HCT116 (cell line): ENCODE results near the gene DNM1. TPM values are rescaled to one million over a fixed set of nuclear protein-coding genes. Genes with fewer than 3 reads are reported as not detected.

Experiments used
- ATAC-seq: fragments of 200-7000 bp; cut with Tn5 transposase; 2 replicates; pipeline ENCODE4 v1.9.1; 2020; ENCODE audit warnings: mild to moderate bottlenecking, moderate library complexity
- BruUV-seq: library from RNA; stranded (reverse); fragments of 400-500 nt; replicated peaks from 2 replicates; lab custom pipeline; 2021; lab: Mats Ljungman, UMichigan
- CTCF ChIA-PET: fragments of 300-600 bp; sonication (Branson Sonifier 250); formaldehyde crosslinking; loops from one replicate; lab custom pipeline; 2021; ENCODE audit warnings: antibody characterized with exemption; lab: Charles Lee
- POLR2A ChIA-PET: fragments of 300-600, 350-600 bp; sonication (Branson Sonifier 250); formaldehyde crosslinking; loops from one replicate; lab custom pipeline; 2021; ENCODE audit warnings: antibody characterized with exemption; lab: Charles Lee
- RAD21 ChIA-PET, 2 experiments: fragments of 300-600 bp; sonication (Branson Sonifier 250); formaldehyde crosslinking; loops; one replicate each; lab custom pipeline; 2023; ENCODE audit warnings: low total read pairs in 2 of 2; ENCODE audit not compliant: uncharacterized antibody in 2 of 2, unreplicated experiment in 2 of 2, low non-redundant PET in 1 of 2; lab: Charles Lee
- DNase-seq: peaks from one replicate; pipeline ENCODE4 v3.0.0-alpha.2; 2010; ENCODE audit warnings: low read depth, low spot score
- H2AFZ ChIP-seq: fragments of 200-600 bp; shearing (Covaris generic), sonication (generic); 2 replicates; pipeline ENCODE4 v1.6.1; 2017; ENCODE audit warnings: low read depth, mixed run types, mixed read lengths, antibody characterized with exemption, low read length; ENCODE audit not compliant: poor library complexity, severe bottlenecking
- H3K27ac ChIP-seq: 2 replicates; pipeline ENCODE4 v1.5.1; 2012; ENCODE audit warnings: low read depth, low read length
- H3K27me3 ChIP-seq: fragments of 200-600 bp; sonication (generic); 2 replicates; pipeline ENCODE4 v1.6.1; 2016; ENCODE audit warnings: mixed run types, low read length, mixed read lengths; ENCODE audit not compliant: insufficient read depth
- H3K36me3 ChIP-seq, 2 experiments: fragments of 200-500 bp in 1 of 2; fragments of 200-600 bp in 1 of 2; sonication (Bioruptor generic) in 1 of 2; sonication (generic) in 1 of 2; 2 replicates each; pipeline versions ENCODE4 v1.5.1 to v1.6.1; 2014 to 2016; ENCODE audit warnings: low read length in 2 of 2, inconsistent platforms in 1 of 2, mixed read lengths in 1 of 2, mixed run types in 1 of 2; ENCODE audit not compliant: insufficient read depth in 2 of 2, control insufficient read depth in 1 of 2
- H3K4me1 ChIP-seq, 2 experiments: fragments of 200-600 bp in 1 of 2; sonication (generic) in 1 of 2; 2 replicates each; pipeline versions ENCODE4 v1.5.1 to v1.6.1; 2012 to 2017; ENCODE audit warnings: low read length in 2 of 2, inconsistent platforms in 1 of 2, mild to moderate bottlenecking in 1 of 2, mixed read lengths in 1 of 2, mixed run types in 1 of 2, moderate library complexity in 1 of 2; ENCODE audit not compliant: insufficient read depth in 2 of 2, control insufficient read depth in 1 of 2
- H3K4me2 ChIP-seq: fragments of 200-600 bp; sonication (generic); 2 replicates; pipeline ENCODE4 v1.6.1; 2017; ENCODE audit warnings: mixed run types, low read length, mixed read lengths
- H3K4me3 ChIP-seq, 2 experiments: fragments of 200-600 bp in 1 of 2; sonication (generic) in 1 of 2; replicated peaks in 1 of 2; 2 replicates each; pipeline ENCODE4 v1.5.1; 2011 to 2016; ENCODE audit warnings: low read length in 2 of 2, control low read depth in 1 of 2, low read depth in 1 of 2, mild to moderate bottlenecking in 1 of 2, mixed read lengths in 1 of 2, mixed run types in 1 of 2
- H3K79me2 ChIP-seq: fragments of 200-600 bp; sonication (generic); 2 replicates; pipeline ENCODE4 v1.6.1; 2017; ENCODE audit warnings: mild to moderate bottlenecking, mixed run types, low read length, moderate library complexity, mixed read lengths; ENCODE audit not compliant: insufficient read depth
- H3K9ac ChIP-seq: fragments of 200-600 bp; sonication (generic); 2 replicates; pipeline ENCODE4 v1.6.1; 2016; ENCODE audit warnings: low read length, mixed read lengths
- H3K9me2 ChIP-seq: fragments of 200-600 bp; sonication (generic), shearing (Covaris generic); 2 replicates; pipeline ENCODE4 v1.6.1; 2017; ENCODE audit warnings: mixed run types, mild to moderate bottlenecking, moderate library complexity; ENCODE audit not compliant: insufficient read depth
- H3K9me3 ChIP-seq, 2 experiments: fragments of 200-500 bp in 1 of 2; fragments of 200-600 bp in 1 of 2; sonication (Bioruptor generic) in 1 of 2; sonication (generic) in 1 of 2; 2 replicates each; pipeline ENCODE4 v1.6.1; 2014 to 2017; ENCODE audit warnings: low read length in 2 of 2, mixed read lengths in 2 of 2, inconsistent platforms in 1 of 2, low read depth in 1 of 2, mild to moderate bottlenecking in 1 of 2, mixed run types in 1 of 2, moderate library complexity in 1 of 2; ENCODE audit not compliant: control insufficient read depth in 1 of 2, insufficient read depth in 1 of 2
- H4K20me1 ChIP-seq: fragments of 200-600 bp; sonication (generic), shearing (Covaris generic); 2 replicates; pipeline ENCODE4 v1.6.1; 2017; ENCODE audit warnings: mixed run types, mild to moderate bottlenecking, moderate library complexity; ENCODE audit not compliant: insufficient read depth
- ATF3 ChIP-seq: IDR thresholded peaks from 2 replicates; pipeline ENCODE4 v1.6.1; 2012
- CBX3 ChIP-seq: IDR thresholded peaks from 2 replicates; pipeline ENCODE4 v1.6.1; 2012; ENCODE audit warnings: low read depth
- POLR2A ChIP-seq: IDR thresholded peaks from 2 replicates; pipeline ENCODE4 v1.7.0; 2011; ENCODE audit warnings: borderline replicate concordance; ENCODE audit not compliant: insufficient read depth, insufficient read length; ENCODE audit errors: extremely low read depth
- SP1 ChIP-seq: IDR thresholded peaks from 2 replicates; pipeline ENCODE4 v1.6.1; 2012; ENCODE audit warnings: low read depth
- TCF7L2 ChIP-seq: IDR thresholded peaks from 2 replicates; pipeline ENCODE4 v1.7.0; 2011; ENCODE audit warnings: borderline replicate concordance, inconsistent platforms; ENCODE audit not compliant: insufficient read depth, insufficient read length; ENCODE audit errors: extremely low read depth
- ZBTB33 ChIP-seq: IDR thresholded peaks from 2 replicates; pipeline ENCODE4 v1.6.1; 2011; ENCODE audit warnings: mild to moderate bottlenecking, low read length, moderate library complexity; ENCODE audit not compliant: insufficient replicate concordance; ENCODE audit errors: extremely low read depth
- ZFX ChIP-seq: fragments of 450-650 bp; IDR thresholded peaks from 2 replicates; pipeline ENCODE4 v1.6.1; 2017
- ZNF274 ChIP-seq: fragments of 200-500 bp; sonication (Bioruptor generic); IDR thresholded peaks from 2 replicates; pipeline ENCODE4 v1.6.1; 2014; ENCODE audit warnings: mild to moderate bottlenecking, low read depth, low read length, inconsistent platforms
- intact Hi-C: fragments of 100-400 bp; cut with micrococcal nuclease; formaldehyde crosslinking; loops from 2 replicates; pipeline ENCODE4 v1.10.0; 2022
- total RNA-seq: library from RNA; stranded (reverse); gene quantifications from one replicate; pipeline ENCODE4 v1.2.1, GENCODE V29; 2021; ENCODE audit not compliant: unreplicated experiment

The DNM1 gene
- total RNA-seq, 1 experiment from 2014 or later: 12.0 TPM

- ATAC-seq (no peak), DNase-seq (no peak)
- H3K79me2 ChIP-seq: no peaks in the 10 kb centered on the region
- no peaks in the 10 kb centered on the region for H3K27me3 ChIP-seq
- no peak for TF ChIP-seq CBX3
- TF ChIP-seq TCF7L2: no peak
- no peak for TF ChIP-seq SP1
- TF ChIP-seq ATF3: no peak
- TF ChIP-seq ZFX: no peak
- TF ChIP-seq ZNF274: no peak
- no peak for TF ChIP-seq POLR2A
- no peak for TF ChIP-seq ZBTB33
- H3K9me2 ChIP-seq: no peaks in the 10 kb centered on the region
- intact Hi-C loops: no loop called here
- H3K36me3 ChIP-seq: no peaks in the 10 kb centered on the region
- ChIA-PET POLR2A (no interaction called here), RAD21 (no interaction called here), CTCF (no interaction called here)
- no peak overlapping the region for H2AFZ ChIP-seq
- H3K9ac ChIP-seq: no peak overlapping the region
- H3K4me2 ChIP-seq: peak overlapping the region; percentile 64; the same call in 1 of the 2 replicates
- H3K27ac ChIP-seq: 0 out of 2 replicates have a peak overlapping the region, but pooled peaks have one; percentile 45
- no peak overlapping the region for H3K4me3 ChIP-seq
- no peaks in the 10 kb centered on the region for H4K20me1 ChIP-seq
- no peaks in the 10 kb centered on the region for H3K9me3 ChIP-seq
- no TSS peak for BruUV-seq
- H3K4me1 ChIP-seq: peaks cover 16 to 49% of the 10 kb centered on the region in 2 experiments
These were observed 10.7 kb downstream of the DNM1 start for GRCh38 chr9:128213746-128214497.
